Measurements from ENCODE around the gene TMEM95.
A peak's percentile ranks its signal among the peaks of the same experiment; 100 is the strongest.

Gene TMEM95, protein sequence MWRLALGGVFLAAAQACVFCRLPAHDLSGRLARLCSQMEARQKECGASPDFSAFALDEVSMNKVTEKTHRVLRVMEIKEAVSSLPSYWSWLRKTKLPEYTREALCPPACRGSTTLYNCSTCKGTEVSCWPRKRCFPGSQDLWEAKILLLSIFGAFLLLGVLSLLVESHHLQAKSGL

DNA sequence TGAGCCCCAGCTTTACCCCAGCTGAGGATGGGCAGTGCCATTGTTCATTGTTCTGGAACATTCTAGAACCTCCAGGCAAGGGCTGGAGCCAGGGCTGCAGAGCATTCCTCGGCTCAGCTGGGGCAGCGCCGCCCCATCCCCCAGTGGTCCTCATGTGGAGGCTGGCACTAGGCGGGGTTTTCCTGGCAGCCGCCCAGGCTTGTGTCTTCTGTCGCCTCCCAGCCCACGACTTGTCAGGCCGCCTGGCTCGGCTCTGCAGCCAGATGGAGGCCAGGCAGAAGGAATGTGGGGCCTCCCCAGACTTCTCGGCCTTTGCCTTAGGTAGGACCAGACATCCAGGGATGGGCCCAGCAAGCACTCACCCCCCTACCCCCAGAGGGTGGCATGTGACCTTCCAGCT lies at the start of gene TMEM95:
TMEM95 (plus strand) TSS at position 104 of the 400 bp plus-strand sequence; CDS start at position 153, 49 bp downstream.
- Histone ChIP-seq H3K9ac (ENCODE audit: insufficient read length, low read depth) (no peak within 1 kb of the TSS), H3K27me3 (ENCODE audit: insufficient read depth, insufficient read length) (peaks cover 4% of the 10 kb centered on the region), H3K36me3 (ENCODE audit: insufficient read depth, insufficient read length, low read length) (no peaks in the 10 kb centered on the region), H3K4me1 (ENCODE audit: insufficient read depth, insufficient read length) (peaks cover 10% of the 10 kb centered on the region), H3K4me3 (ENCODE audit: insufficient read length, low read depth) (no peak within 1 kb of the TSS), H3K9me3 (ENCODE audit: insufficient read depth, low read length) (no peaks in the 10 kb centered on the region)
- no peak for TF ChIP-seq ZNF274 (IDR thresholded peaks at IDR 0.05; ENCODE audit: low read depth, low read length)
- TF ChIP-seq YY1 (IDR thresholded peaks at IDR 0.05; ENCODE audit: insufficient read depth, insufficient read length), result no peak
- no peak for TF ChIP-seq SUZ12 (IDR thresholded peaks at IDR 0.05; ENCODE audit: extremely low read depth, insufficient read depth, insufficient read length)
- no peak for DNase-seq (ENCODE audit: low read depth, low spot score)

DNA sequence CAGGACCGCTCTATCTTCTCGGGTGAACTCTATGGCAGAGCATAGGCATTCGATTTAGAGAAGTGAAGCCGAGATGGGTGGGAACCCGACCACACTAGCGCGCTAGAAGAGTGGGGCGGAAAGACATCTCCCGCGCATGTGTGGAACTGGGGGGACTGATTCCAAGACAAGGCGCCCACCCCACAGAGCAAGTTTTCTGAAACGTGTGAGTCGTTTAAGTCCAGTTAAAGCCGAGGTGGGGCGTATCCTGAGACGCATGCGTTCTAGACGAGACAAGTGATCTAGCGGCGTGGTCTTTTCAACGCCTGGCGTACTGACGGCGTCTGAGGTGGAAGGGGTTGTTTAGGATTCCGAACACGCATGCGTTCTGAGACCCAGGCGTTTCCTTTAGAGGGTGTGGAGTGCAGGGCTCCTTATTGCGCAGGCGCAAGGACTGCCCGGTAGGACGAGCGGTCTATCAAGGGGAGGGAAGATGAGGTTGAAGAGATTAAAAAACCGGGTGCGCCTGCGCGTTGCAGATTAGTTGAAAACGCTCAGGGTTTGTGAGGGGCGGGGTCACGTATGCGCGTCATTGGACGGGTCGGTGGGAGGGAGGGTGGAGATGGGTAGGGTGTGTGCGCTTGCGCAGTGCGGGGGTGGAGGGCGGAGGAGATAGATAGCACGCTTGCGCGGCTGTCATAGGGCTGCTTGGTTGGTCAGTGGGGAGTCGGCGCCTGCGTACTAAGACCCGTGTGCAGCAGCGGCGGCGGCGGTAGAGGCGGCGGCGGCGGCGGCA lies 47.9 kb upstream of the TMEM95 start, which contains the start of gene EIF5A:
EIF5A (plus strand) TSS at position 718 of the 775 bp plus-strand sequence. CDS start 2,008 bp downstream, outside the sequence.
- TF ChIP-seq YY1 (IDR thresholded peaks at IDR 0.05; ENCODE audit: insufficient read depth, insufficient read length) (no peak), ZNF274 (IDR thresholded peaks at IDR 0.05; ENCODE audit: low read depth, low read length) (no peak), SUZ12 (IDR thresholded peaks at IDR 0.05; ENCODE audit: extremely low read depth, insufficient read depth, insufficient read length) (no peak)
- H3K27me3 ChIP-seq (ENCODE audit: insufficient read depth, insufficient read length), result no peaks in the 10 kb centered on the region
- peaks cover 4% of the 10 kb centered on the region for H3K4me1 ChIP-seq (ENCODE audit: insufficient read depth, insufficient read length)
- no peaks in the 10 kb centered on the region for H3K9me3 ChIP-seq (ENCODE audit: insufficient read depth, low read length)
- H3K9ac ChIP-seq (ENCODE audit: insufficient read length, low read depth), result peak within 1 kb of the TSS; percentile 96
- peak; percentile 97 for DNase-seq (ENCODE audit: low read depth, low spot score)
- H3K36me3 ChIP-seq (ENCODE audit: insufficient read depth, insufficient read length, low read length), result peaks cover 35% of the 10 kb centered on the region
- peak within 1 kb of the TSS; percentile 94 for H3K4me3 ChIP-seq (ENCODE audit: insufficient read length, low read depth)

DNA sequence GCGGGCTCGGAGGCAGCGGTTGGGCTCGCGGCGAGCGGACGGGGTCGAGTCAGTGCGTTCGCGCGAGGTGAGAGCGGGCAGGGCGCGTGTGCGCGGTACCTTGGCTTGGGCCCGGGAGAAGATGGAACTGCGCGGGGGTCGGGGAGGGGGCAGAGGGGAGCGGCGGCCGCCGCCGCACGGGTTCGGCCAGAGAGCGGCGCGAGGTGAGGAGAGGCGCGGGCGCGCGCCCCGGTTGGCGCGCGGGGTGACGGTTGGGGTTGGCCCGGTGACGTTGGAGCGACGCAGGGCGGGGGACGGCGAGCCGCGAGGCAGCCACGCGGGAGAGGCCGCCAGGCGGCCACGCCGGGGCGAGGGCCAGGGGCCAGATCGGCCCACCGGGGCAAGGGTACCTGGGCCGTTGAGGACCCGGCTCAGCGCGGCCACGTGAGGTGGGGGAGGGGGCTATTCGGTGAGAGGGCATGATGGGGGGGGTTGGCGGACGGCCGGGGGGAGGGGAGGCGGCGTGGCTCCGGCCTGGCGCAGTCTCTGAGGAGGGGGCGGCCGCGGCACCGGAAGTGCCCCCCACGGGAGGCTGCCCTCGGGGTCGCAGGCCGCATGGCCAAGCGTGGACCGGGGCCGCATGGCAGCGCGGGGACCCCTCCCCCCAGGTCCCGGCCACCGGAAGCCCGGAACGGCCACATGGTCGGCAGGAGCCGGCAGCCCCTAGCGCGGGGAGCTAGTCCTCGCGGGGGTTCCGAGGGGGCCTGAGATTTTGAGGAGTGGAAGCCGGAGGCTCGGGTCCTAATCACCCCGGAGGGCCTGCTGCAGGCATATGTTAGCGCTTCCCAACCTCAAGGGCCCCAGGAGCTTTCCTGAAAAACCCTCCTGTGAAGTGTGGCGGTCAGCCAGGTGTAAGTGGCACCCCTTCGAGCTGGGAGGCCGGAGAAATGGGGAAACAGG lies 47.0 kb upstream of the TMEM95 start:
- H3K9ac ChIP-seq (ENCODE audit: insufficient read length, low read depth), result peak overlapping the region; percentile 96
- H3K9me3 ChIP-seq (ENCODE audit: insufficient read depth, low read length), result no peaks in the 10 kb centered on the region
- peaks cover 6% of the 10 kb centered on the region for H3K4me1 ChIP-seq (ENCODE audit: insufficient read depth, insufficient read length)
- H3K4me3 ChIP-seq (ENCODE audit: insufficient read length, low read depth), result peak overlapping the region; percentile 94
- no peak for TF ChIP-seq YY1 (IDR thresholded peaks at IDR 0.05; ENCODE audit: insufficient read depth, insufficient read length)
- peaks cover 43% of the 10 kb centered on the region for H3K36me3 ChIP-seq (ENCODE audit: insufficient read depth, insufficient read length, low read length)
- DNase-seq (ENCODE audit: low read depth, low spot score), result no peak
- no peaks in the 10 kb centered on the region for H3K27me3 ChIP-seq (ENCODE audit: insufficient read depth, insufficient read length)

DNA sequence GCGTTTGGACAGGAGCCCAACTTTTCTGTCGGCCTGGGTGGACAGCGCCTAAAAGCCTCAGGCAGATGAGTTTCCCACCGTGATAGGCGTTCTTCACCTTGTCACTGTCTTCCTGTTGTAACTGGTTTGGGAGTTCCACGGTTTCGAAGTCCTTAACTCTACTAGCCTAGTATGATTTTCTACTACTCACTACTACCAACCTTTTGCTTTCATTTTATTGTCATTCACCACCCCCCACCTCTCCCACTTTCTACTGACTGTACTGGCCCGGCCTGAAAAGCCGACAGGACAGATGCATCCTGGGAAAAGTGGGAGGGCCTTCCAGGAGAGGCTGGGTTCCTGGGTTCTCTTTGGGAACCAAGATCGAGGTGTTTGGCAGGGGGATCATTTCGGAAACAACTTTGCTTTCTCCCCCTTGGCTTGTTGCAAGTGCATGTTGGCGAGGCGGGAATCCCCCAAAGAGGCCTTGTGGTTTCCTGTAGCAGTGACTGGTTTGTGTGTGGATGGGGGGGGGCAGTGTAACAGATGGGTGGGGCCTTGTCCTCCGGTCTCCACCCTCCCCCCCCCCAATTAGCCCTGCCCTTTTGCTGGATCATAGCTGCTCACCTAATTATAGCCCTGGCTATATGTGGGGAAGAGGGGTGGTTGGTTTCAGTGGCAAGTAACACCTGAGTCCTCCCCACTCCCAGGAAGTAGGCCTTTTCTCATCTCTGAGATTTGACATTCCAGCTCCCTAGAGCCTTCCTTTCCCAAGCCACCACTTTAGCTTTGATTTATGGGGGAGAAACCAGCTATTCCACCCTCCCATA lies 46.1 kb upstream of the TMEM95 start:
- peaks cover 10% of the 10 kb centered on the region for H3K4me1 ChIP-seq (ENCODE audit: insufficient read depth, insufficient read length)
- DNase-seq (ENCODE audit: low read depth, low spot score), result no peak
- H3K27me3 ChIP-seq (ENCODE audit: insufficient read depth, insufficient read length), result no peaks in the 10 kb centered on the region
- no peak for TF ChIP-seq ZNF274 (IDR thresholded peaks at IDR 0.05; ENCODE audit: low read depth, low read length)
- no peak for TF ChIP-seq YY1 (IDR thresholded peaks at IDR 0.05; ENCODE audit: insufficient read depth, insufficient read length)
- no peak for TF ChIP-seq SUZ12 (IDR thresholded peaks at IDR 0.05; ENCODE audit: extremely low read depth, insufficient read depth, insufficient read length)
- no peaks in the 10 kb centered on the region for H3K9me3 ChIP-seq (ENCODE audit: insufficient read depth, low read length)
- H3K4me3 ChIP-seq (ENCODE audit: insufficient read length, low read depth), result peak overlapping the region; percentile 94
- peak overlapping the region; percentile 96 for H3K9ac ChIP-seq (ENCODE audit: insufficient read length, low read depth)
- peaks cover 52% of the 10 kb centered on the region for H3K36me3 ChIP-seq (ENCODE audit: insufficient read depth, insufficient read length, low read length)

DNA sequence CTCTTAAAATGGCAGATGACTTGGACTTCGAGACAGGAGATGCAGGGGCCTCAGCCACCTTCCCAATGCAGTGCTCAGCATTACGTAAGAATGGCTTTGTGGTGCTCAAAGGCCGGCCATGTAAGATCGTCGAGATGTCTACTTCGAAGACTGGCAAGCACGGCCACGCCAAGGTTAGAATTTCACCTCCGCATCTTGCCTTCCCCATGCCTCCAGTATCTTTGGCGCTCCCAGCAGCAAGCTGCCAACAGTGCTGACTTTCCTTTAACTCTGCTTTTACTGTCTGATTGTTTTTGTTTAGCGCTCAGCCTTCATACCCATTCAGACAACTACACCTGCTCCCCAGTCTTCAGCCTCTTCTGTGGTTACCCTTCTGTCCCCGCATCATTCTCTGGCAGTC lies 45.3 kb upstream of the TMEM95 start:
- Histone ChIP-seq H3K36me3 (ENCODE audit: insufficient read depth, insufficient read length, low read length) (peaks cover 56% of the 10 kb centered on the region), H3K9me3 (ENCODE audit: insufficient read depth, low read length) (no peaks in the 10 kb centered on the region)

DNA sequence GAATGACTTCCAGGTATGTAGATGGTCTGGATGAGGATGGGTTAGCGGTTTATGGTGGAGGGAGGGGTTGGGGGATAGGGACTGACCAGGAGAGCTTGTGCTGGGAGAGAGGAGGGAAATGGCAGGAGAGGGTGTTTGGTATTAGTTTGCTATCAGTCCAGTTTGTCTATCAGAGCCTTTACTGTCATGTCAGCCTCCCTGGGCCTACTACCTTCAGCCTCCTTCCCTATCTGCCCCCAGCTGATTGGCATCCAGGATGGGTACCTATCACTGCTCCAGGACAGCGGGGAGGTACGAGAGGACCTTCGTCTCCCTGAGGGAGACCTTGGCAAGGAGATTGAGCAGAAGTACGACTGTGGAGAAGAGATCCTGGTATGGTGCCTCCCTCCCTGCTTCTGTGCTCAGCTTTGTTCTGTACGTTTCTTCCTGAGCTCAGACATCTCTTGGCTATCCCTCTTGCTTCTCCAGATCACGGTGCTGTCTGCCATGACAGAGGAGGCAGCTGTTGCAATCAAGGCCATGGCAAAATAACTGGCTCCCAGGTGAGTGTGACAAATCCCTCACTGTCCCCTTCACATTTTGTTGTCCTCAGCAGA lies 43.7 kb upstream of the TMEM95 start:
- Histone ChIP-seq H3K4me1 (ENCODE audit: insufficient read depth, insufficient read length) (peaks cover 10% of the 10 kb centered on the region), H3K9me3 (ENCODE audit: insufficient read depth, low read length) (no peaks in the 10 kb centered on the region), H3K36me3 (ENCODE audit: insufficient read depth, insufficient read length, low read length) (peaks cover 62% of the 10 kb centered on the region), H3K4me3 (ENCODE audit: insufficient read length, low read depth) (no peak overlapping the region), H3K9ac (ENCODE audit: insufficient read length, low read depth) (no peak overlapping the region), H3K27me3 (ENCODE audit: insufficient read depth, insufficient read length) (no peaks in the 10 kb centered on the region)
- no peak for DNase-seq (ENCODE audit: low read depth, low spot score)
- TF ChIP-seq ZNF274 (IDR thresholded peaks at IDR 0.05; ENCODE audit: low read depth, low read length) (no peak), SUZ12 (IDR thresholded peaks at IDR 0.05; ENCODE audit: extremely low read depth, insufficient read depth, insufficient read length) (no peak), YY1 (IDR thresholded peaks at IDR 0.05; ENCODE audit: insufficient read depth, insufficient read length) (no peak)

More for the DNA sequence above, 45.3 kb upstream of the TMEM95 start:
- H3K4me3 ChIP-seq (ENCODE audit: insufficient read length, low read depth), result peak overlapping the region; percentile 94
- H3K9ac ChIP-seq (ENCODE audit: insufficient read length, low read depth), result no peak overlapping the region
- H3K4me1 ChIP-seq (ENCODE audit: insufficient read depth, insufficient read length), result peaks cover 10% of the 10 kb centered on the region
- H3K27me3 ChIP-seq (ENCODE audit: insufficient read depth, insufficient read length), result no peaks in the 10 kb centered on the region
- TF ChIP-seq SUZ12 (IDR thresholded peaks at IDR 0.05; ENCODE audit: extremely low read depth, insufficient read depth, insufficient read length) (no peak), ZNF274 (IDR thresholded peaks at IDR 0.05; ENCODE audit: low read depth, low read length) (no peak), YY1 (IDR thresholded peaks at IDR 0.05; ENCODE audit: insufficient read depth, insufficient read length) (no peak)
- DNase-seq (ENCODE audit: low read depth, low spot score), result no peak

Data from NT2/D1 (cell line).